Liver (tissue), 3 donors: ENCODE measurements around the gene ULK4.

ENCODE experiments used
- CTCF ChIP-seq: fragments of 150-350 bp; IDR thresholded peaks from 2 replicates; pipeline ENCODE4 v1.5.1; 2017; ENCODE audit warnings: improper control_type of control experiment, low read depth, low read length; ENCODE audit not compliant: missing input control
- GABPA ChIP-seq, 2 donors: IDR thresholded peaks in 1 of 2; conservative IDR thresholded peaks in 1 of 2; 2 replicates each; pipeline ENCODE4 v1.6.1; 2016; ENCODE audit warnings: antibody characterized with exemption in 2 of 2, mild to moderate bottlenecking in 1 of 2, moderate library complexity in 1 of 2
- MAX ChIP-seq: IDR thresholded peaks from 2 replicates; pipeline ENCODE4 v1.6.1; 2016; ENCODE audit warnings: antibody characterized with exemption
- REST ChIP-seq: IDR thresholded peaks from 2 replicates; pipeline ENCODE4 v1.6.1; 2016; ENCODE audit warnings: antibody characterized with exemption, mild to moderate bottlenecking
- TAF1 ChIP-seq: conservative IDR thresholded peaks from 2 replicates; pipeline ENCODE4 v1.6.1; 2016; ENCODE audit warnings: antibody characterized with exemption, mild to moderate bottlenecking
- donor health status: healthy.
- donor health status: healthy.

- no peak for TF ChIP-seq TAF1
- TF ChIP-seq CTCF: no peak
- no peak for TF ChIP-seq MAX
- TF ChIP-seq GABPA (IDR thresholded peaks at IDR 0.05 in 1 of 2, conservative IDR thresholded peaks at IDR 0.05 in 1 of 2): no peak
- TF ChIP-seq REST: no peak
Observed at GRCh38 chr3:41276191-41276590, 685.7 kb downstream of the ULK4 start.
